Measurements from ENCODE around the gene TNK2.

The TNK2 gene

GRCh38 chr3:195844671-195845218 is 63.6 kb downstream of the TNK2 start:
- Histone ChIP-seq H4K20me1 (ENCODE audit: insufficient read depth, low read length) (no peaks in the 10 kb centered on the region), H3K27me3 (ENCODE audit: insufficient read depth, low read length, poor library complexity) (no peaks in the 10 kb centered on the region), H3K4me1 (ENCODE audit: insufficient read depth, low read length) (no peaks in the 10 kb centered on the region), H3K9ac (ENCODE audit: low read depth, low read length) (no peak overlapping the region), H3K79me2 (ENCODE audit: insufficient read depth, low read length) (no peaks in the 10 kb centered on the region), H2AFZ (ENCODE audit: low read depth, low read length) (no peak overlapping the region), H3K9me3 (ENCODE audit: insufficient read depth, low read length, severe bottlenecking) (no peaks in the 10 kb centered on the region), H3K4me2 (ENCODE audit: insufficient read depth, low read length) (no peak overlapping the region), H3K36me3 (ENCODE audit: insufficient read depth, low read length) (no peaks in the 10 kb centered on the region), H3K4me3 (ENCODE audit: low read depth in 1 of 2, low read length in 2 of 2) (no peak overlapping the region), H3K27ac (ENCODE audit: low read length) (no peak overlapping the region)
- TF ChIP-seq CTCF (IDR thresholded peaks at IDR 0.05; ENCODE audit: borderline replicate concordance, extremely low read depth, low read length, poor library complexity, severe bottlenecking) (no peak), EZH2 (IDR thresholded peaks at IDR 0.05; ENCODE audit: borderline replicate concordance, low read depth, low read length, severe bottlenecking) (no peak)
- ATAC-seq (ENCODE audit: insufficient read depth, low read depth) (no peak), DNase-seq (no peak)

DNA sequence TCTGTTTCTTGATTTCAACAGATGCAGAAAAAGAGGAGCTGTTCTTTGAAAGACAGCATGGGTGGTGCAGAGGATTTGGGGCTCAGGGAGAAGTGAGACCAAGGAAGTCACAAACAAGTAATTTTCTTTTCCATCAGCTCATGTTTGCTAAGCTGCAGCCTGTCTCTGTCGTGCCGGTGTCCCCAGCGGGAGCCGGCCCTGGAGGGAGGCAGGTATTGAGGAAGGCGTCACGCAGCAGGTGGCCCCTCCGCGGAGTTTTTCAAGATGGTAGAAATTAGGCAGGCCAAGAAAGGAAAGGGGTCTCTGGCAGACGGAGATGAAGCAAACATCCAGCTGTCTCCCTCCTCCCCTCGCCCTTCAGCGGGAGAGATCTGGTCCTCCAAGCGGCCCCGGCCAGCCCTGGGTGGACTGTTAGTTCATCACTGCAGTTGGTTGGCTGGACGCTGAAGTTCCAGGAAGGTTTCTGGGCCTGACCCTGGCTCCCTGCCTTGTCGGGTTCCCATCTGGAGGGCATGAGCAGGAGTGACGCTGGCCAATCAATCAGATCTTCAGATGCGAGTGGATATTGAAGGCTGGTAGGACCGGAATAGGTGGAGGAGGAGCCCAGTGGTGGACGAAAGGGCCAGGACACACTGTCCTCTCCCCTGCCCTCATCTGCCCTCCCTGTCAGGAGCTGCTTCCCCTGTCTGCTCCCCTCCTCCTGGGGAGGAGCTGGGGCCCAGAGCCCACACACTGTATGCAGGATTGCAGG is 68.9 kb downstream of the TNK2 start:
- no peak overlapping the region for H2AFZ ChIP-seq (ENCODE audit: low read depth, low read length)
- no peaks in the 10 kb centered on the region for H3K9me3 ChIP-seq (ENCODE audit: insufficient read depth, low read length, severe bottlenecking)
- no peak overlapping the region for H3K4me3 ChIP-seq (ENCODE audit: low read depth in 1 of 2, low read length in 2 of 2)
- DNase-seq (no peak), ATAC-seq (ENCODE audit: insufficient read depth, low read depth) (no peak)
- H3K36me3 ChIP-seq (ENCODE audit: insufficient read depth, low read length): no peaks in the 10 kb centered on the region
- H3K27me3 ChIP-seq (ENCODE audit: insufficient read depth, low read length, poor library complexity): no peaks in the 10 kb centered on the region
- no peaks in the 10 kb centered on the region for H3K4me1 ChIP-seq (ENCODE audit: insufficient read depth, low read length)
- no peak overlapping the region for H3K27ac ChIP-seq (ENCODE audit: low read length)
- H3K4me2 ChIP-seq (ENCODE audit: insufficient read depth, low read length): no peak overlapping the region
- no peaks in the 10 kb centered on the region for H3K79me2 ChIP-seq (ENCODE audit: insufficient read depth, low read length)
- TF ChIP-seq CTCF (IDR thresholded peaks at IDR 0.05; ENCODE audit: borderline replicate concordance, extremely low read depth, low read length, poor library complexity, severe bottlenecking) (no peak), EZH2 (IDR thresholded peaks at IDR 0.05; ENCODE audit: borderline replicate concordance, low read depth, low read length, severe bottlenecking) (no peak)
- H4K20me1 ChIP-seq (ENCODE audit: insufficient read depth, low read length): 0 out of 2 replicates have a peak, but pooled peaks cover 4% of the 10 kb centered on the region
- H3K9ac ChIP-seq (ENCODE audit: low read depth, low read length): no peak overlapping the region

GRCh38 chr3:195838714-195839113 is 69.6 kb downstream of the TNK2 start:
- no peak for DNase-seq
- 0 out of 2 replicates have a peak, but pooled peaks cover 4% of the 10 kb centered on the region for H4K20me1 ChIP-seq (ENCODE audit: insufficient read depth, low read length)
- H3K9me3 ChIP-seq (ENCODE audit: insufficient read depth, low read length, severe bottlenecking): no peaks in the 10 kb centered on the region
- no peak overlapping the region for H3K27ac ChIP-seq (ENCODE audit: low read length)
- H3K4me3 ChIP-seq (ENCODE audit: low read depth in 1 of 2, low read length in 2 of 2): no peak overlapping the region
- TF ChIP-seq CTCF (IDR thresholded peaks at IDR 0.05; ENCODE audit: borderline replicate concordance, extremely low read depth, low read length, poor library complexity, severe bottlenecking) (no peak), EZH2 (IDR thresholded peaks at IDR 0.05; ENCODE audit: borderline replicate concordance, low read depth, low read length, severe bottlenecking) (no peak)
- H2AFZ ChIP-seq (ENCODE audit: low read depth, low read length): no peak overlapping the region
- no peaks in the 10 kb centered on the region for H3K27me3 ChIP-seq (ENCODE audit: insufficient read depth, low read length, poor library complexity)
- H3K36me3 ChIP-seq (ENCODE audit: insufficient read depth, low read length): no peaks in the 10 kb centered on the region
- H3K4me2 ChIP-seq (ENCODE audit: insufficient read depth, low read length): no peak overlapping the region
- H3K9ac ChIP-seq (ENCODE audit: low read depth, low read length): no peak overlapping the region
- no peaks in the 10 kb centered on the region for H3K79me2 ChIP-seq (ENCODE audit: insufficient read depth, low read length)
- ATAC-seq (ENCODE audit: insufficient read depth, low read depth): no peak
- H3K4me1 ChIP-seq (ENCODE audit: insufficient read depth, low read length): no peaks in the 10 kb centered on the region

All from DND-41 (cell line).